Cerebellar cortex (tissue), 1 donor: ENCODE data around the gene MS4A6A.
"Not testable (repeated sequence)": the region's sequence is repeated elsewhere in the genome, so short reads cannot be mapped to it uniquely, and the experiment has no call there.

Source experiments
- DNase-seq: peaks from one replicate; pipeline ENCODE4 v3.0.0-alpha.2; 2015; ENCODE audit warnings: low spot score

MS4A6A gene, protein sequence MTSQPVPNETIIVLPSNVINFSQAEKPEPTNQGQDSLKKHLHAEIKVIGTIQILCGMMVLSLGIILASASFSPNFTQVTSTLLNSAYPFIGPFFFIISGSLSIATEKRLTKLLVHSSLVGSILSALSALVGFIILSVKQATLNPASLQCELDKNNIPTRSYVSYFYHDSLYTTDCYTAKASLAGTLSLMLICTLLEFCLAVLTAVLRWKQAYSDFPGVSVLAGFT

DNA sequence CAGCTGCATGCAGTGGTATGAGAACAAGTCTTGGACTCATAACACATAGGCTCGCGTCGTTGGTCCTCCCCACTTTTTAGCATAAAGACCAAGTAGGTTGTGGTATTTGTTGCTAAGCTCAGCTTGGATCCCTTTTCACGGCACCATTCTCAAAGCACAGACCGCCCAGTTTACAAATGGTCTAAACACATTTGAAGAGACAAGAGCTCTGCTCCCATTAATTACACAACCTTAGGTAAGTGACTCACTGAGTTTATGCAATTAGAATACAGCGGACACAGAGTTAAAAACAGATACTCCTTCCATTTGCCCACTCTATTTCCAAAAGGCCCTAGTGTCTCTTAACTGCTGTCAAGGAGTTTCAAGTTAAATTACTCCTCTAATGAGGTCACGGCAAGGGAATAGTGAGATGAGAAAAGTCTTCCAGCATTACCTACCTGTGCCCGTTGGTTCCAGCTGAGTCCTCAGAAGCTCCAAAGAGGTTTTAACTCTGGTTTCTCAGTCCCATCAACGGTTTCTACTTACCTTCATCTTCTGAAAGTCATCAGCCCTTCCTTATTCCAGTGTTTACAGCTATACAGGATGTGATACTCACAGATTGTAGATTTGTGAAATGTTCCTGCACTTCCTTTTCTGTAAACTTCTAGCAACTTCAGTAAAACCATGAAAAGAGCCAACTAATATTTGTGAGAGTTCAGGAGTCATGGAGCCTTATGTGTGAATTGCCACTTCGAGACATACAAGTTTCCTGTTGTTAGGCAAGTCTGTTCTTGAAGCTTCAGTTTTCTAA lies at the start of gene MS4A6A:
Gene MS4A6A, minus strand, starts transcription at position 543 of the 790 bp plus-strand sequence. CDS start 1,356 bp downstream, outside the sequence.
- DNase-seq, result no peak

DNA sequence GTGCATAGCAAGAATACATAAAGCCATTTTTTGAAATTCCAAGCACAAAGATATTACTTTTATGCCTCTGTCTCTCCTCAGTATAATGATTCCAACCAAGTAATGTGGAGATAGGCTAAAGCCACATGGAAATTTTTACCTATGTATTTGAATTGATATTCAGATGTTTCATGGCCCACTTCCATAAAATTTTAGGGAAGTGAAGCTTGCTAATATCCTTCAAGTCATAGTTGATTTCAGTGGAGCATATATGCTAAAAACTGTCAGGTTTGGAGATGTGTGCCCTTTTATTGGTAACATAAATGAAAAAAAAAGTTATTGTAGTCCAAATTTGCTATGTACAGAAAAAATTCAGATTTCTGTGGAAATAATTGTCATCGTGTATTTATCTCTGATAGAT lies 47.8 kb upstream of the MS4A6A start:
- no peak for DNase-seq

DNA sequence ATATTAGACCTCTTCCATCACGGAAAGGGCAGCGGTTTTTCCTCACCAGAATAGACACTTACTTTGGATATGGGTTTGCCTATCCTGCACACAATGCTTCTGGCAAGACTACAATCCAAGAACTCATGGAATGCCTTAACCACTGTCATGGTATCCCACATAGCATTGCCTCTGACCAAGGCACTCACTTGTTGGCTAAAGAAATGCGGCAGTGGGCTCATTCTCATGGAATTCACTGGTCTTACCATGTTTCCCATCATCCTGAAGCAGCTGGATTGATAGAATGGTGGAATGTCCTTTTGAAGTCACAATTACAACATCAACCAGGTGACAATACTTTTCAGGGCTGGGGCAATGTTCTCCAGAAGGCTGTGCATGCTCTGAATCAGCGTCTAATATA lies 39.3 kb upstream of the MS4A6A start:
- no peak for DNase-seq

DNA sequence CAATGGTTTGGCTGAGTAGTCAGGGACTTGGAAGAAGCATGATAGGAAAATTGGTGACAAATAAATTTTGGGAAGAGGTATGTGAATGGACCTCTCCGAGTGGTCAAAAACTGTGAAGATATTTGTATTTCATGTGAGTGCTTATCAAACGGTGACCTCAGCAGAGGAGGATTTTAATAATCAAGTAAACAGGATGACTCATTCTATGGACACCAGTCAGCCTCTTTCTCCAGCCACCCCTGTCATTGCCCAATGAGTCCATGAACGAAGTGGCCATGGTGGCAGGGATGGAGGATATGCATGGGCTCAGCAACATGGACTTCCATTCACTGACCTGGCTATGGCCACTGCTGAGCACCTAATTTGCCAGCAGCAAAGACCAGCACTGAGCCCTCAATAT lies 38.8 kb upstream of the MS4A6A start:
- DNase-seq, result no peak

DNA sequence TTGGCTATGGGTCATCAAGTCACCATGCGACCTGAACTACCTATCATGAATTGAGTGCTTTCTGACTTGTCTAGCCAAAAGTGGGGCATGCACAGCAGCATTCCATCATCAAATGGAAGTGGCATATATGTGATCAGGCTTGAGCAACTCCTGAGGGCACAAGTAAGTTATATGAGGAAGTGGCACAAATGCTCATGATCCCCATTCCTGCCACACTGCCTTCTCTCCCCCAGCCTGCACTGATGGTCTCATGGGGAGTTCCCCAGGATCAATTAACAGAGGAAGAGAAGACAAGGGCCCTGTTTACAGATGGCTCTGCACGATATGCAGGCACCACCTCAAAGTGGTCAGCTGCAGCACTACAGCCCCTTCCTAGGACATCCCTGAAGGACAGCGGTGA lies 38.3 kb upstream of the MS4A6A start:
- no peak for DNase-seq

DNA sequence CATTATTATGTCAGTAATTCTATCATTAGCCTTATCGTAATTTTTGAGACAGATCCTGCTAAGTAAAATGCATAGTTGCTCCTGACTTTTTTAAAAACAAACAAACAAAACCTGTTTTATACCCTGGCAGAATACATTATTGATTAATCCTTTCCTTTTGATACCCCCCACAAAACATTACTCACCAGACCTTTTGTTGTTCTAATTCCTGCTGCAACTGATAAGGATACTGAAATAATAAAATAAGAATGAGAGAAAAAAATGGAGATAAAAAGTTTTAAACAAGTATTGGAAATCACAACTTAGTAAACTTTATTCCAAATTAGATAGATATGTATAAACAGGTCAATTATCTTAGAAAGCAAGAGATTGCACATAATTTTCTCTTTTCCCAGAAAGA lies 31.5 kb upstream of the MS4A6A start:
- no peak for DNase-seq

DNA sequence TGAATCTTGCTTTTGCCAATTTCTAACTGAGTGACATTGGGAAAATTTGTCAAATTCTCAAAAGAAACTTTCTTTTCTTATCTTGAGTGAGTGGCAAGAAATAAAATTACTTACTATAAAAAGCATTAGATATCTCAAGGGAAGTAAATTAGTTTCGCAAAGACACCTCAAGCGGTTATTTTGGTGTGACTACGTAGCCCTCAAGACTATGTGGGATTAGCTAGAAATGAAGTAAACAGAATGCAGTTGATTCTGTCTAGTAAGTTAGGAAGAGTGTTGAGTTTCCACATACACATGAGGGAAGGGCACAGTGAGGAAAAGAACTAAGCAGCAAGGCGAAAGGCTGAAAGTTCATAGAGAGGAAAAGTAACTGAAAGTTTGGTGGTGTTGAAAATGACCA lies 28.3 kb upstream of the MS4A6A start:
- no peak for DNase-seq

DNA sequence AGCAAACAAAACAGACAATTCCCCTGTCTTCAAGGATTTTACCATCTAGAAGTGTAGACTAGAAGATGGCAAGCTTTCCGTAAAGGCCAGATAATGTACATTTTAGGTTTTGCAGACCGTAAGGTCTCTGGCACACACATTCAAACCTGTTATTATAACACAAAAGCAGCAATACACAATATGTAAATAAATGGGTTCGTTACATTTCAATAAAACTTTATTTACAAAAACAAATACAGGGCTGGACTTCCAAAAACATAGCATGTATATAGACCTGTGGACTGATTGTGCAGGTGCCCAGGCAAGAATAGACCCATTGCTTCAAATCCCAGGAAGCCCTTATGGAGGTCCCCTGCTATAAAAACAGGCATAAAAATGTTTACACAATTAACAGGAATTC lies 27.1 kb upstream of the MS4A6A start:
- DNase-seq, result no peak

DNA sequence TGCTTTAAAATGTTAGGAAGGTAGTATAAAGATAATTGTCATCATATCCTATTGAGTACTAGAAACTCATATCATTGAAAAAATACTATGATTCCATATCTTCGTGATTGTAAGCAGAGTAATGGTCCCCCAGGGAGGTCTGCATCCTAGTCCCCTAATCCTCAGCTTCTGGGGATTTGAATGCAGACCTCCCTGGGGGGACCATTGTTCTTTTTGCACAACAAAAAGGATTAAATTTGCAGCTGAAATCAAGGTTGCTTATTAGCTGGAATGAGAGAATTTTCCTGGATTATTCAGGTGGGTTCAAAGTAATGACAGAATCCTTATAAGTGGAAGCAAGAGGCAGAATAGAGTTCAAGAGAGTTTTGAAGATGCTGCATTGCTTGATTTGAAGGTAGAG lies 26.1 kb upstream of the MS4A6A start:
- DNase-seq, result no peak

DNA sequence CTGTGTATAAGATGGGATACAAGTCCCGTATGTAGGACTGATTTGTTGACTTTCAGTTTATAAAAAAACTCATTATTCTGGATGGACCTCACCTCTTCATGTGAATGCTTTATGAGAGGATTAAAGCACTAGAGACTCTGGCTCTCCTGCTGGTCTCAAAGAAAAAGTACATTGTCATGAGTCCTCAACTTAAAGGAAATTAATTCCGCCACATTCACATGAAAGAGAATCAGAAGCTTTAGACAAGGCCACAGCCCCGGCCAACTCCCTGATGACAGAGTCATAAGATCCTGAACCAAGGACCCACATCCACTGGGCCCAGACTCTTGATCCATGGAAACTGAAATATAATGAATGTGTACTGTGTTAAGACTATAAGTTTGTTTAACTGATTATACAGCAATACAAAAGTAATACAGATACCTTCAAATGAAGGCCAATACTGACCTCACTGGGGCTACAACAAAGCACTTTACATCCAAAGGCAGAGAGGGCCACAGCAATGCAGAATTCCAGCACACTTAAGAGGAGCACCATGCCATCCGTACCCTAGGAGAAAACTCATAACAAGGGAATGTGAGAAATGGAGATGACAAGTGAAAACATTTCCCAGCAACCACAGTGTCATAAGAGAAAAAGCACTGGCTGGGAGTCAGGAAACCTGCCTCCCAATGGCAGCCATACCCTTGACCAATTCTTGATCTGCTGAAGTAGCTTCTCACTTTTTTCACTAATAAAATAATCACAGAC lies 25.4 kb upstream of the MS4A6A start:
- DNase-seq, result no peak

DNA sequence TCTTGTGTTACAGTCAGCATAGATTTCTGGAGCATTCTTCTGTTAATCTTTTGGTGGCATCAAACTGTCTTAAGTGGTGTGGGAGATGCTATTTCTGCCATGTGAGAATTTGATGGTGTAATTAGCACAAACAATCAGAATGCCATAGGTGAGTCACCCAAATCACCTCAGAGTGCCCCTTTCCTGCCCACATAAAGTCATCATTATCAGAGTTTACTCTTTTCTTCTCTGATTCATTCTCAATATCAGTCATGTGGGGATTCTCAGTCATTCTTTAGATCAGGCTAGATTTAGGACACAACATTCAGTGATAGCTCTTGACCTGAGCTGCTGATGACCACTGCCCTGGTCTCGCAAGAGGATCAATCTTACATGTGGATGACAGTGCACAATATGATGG lies 23.7 kb upstream of the MS4A6A start:
- no peak for DNase-seq

DNA sequence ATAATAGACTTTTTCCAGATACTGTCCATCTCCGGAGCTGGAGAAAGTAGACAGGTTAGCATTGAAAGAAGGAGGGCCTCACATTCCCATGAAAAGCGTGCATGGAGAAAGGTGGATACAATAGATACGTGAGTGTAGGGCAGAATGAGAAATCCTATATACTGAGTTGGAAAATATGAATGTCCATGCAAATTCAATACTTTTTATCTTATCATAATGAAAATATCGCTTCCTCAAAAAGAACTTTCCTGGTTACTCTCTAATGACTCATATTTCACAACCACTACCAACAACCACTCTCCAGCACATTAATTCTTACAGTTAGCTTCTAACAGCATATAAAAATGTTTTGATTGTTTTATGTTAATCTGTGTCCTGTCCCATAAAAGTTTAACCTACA lies 22.0 kb upstream of the MS4A6A start:
- no peak for DNase-seq

DNA sequence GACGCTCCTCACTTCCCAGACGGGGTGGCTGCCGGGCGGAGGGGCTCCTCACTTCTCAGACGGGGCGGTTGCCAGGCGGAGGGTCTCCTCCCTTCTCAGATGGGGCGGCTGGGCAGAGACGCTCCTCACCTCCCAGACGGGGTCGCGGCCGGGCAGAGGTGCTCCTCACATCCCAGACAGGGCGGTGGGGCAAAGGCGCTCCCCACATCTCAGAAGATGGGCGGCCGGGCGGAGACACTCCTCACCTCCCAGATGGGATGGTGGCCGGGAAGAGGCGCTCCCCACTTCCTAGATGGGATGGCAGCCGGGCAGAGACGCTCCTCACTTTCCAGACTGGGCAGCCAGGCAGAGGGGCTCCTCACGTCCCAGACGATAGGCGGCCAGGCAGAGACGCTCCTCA lies 18.5 kb upstream of the MS4A6A start:
- DNase-seq, result not testable (repeated sequence)

DNA sequence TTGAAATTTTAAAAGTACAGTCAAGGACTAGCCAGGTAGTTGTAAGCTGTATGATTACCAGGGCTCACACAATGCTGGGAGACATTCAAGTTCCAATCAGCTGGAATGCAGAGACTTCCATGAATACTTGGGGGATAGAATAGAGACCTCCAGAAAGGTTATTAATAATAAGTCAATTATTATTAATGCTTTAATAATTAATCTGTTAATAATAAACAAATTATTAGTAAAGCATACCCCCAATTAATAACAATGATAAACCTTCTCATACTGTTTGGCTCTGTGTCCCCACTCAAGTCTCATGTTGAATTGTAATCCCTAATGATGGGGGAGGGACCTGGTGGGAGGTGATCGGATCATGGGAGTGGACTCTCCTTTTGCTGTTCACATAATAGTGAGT lies 14.6 kb upstream of the MS4A6A start:
- DNase-seq, result no peak

DNA sequence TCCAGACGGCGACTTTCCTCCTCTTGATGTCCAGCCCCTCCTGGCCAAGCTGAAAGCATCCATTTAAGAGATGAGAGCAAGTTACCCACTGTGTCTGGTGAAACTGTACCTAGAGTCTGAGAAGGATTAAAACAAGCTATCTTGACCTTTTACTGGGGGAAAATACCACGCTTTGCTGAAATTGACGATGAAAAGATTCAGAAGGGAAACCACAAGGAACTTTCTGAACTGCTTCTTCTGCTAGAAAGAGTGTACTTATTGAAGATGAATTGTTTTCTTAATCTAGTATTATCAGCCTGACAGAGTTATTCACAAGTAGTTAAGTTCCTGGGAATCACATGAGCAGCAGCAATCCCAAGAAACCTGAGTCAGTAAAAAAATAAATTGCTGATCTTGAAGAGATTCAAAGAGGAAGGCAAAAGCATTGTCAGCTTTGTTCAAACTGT lies 13.1 kb upstream of the MS4A6A start:
- no peak for DNase-seq

DNA sequence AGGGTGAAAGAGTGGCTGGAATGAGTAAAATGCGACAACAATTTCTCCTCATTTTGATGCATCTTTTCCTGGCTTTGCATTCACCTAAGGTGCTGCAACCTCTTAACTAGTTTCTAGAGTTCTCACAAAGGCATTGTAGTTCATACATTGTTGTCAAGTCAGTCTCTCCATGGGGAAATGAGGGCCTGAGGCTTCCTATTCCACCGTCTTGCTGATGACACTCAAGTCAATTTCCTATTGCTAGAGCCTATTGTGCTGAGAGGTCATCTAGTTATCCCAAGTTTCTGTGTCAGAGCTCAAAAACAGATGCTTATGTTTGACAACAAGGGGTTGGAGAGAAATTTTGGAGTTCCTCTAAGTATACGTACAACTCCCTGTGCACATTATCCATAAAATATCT lies 11.6 kb upstream of the MS4A6A start:
- DNase-seq, result no peak

DNA sequence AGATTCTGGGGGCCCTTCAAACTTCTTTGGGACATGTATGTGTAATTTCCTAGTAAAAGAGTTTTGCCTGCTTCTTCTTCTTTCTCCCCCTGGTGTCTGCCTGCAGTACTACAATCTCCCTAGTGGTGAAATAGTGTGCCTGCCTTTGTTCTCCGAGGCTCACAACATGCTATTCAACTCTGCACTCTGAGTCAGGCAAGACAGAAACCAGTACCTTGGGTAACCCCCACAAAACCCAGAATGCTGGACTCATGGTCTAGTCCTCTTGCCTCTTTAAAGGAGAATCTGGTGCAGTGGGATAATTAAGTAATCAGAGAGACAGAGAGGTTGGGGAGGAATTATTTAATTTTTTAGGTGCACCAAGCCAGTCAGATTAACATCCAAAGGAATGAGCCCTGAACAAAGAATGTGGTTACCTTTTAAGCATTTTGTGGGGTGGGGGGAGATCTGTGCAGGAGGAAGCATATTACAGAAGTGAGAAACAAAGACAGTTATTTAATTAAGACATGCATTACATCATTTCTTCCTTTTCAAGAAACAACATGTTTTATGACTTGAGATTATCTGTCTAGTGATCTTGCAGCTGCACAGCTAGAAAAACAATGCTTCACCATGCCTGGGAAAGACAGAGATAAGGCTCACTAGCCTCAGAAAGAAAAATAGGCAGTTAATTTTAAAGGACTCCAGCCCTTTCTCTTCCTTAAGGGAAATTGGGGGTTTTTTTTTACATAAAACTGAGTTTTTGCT lies 11.0 kb upstream of the MS4A6A start:
- DNase-seq, result peak; percentile 41

DNA sequence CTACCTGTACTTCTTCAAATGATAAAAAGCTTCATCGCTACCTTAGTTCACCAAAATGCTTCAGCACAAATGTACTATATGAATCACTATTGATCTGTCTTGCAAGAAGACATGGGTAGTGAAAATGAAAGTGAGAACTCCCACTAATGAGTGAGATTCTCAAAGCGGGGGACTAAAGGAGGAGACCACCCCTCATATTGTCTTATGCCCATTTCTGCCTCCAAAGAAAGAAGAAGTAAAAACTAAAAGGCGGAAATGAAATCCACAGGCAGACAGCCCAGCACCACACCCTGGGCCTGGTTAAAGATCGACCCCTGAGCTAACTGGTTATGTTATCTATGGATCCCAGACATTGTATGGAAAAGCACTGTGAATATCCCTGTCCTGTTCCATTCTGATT lies 9.7 kb upstream of the MS4A6A start:
- not testable (repeated sequence) for DNase-seq

DNA sequence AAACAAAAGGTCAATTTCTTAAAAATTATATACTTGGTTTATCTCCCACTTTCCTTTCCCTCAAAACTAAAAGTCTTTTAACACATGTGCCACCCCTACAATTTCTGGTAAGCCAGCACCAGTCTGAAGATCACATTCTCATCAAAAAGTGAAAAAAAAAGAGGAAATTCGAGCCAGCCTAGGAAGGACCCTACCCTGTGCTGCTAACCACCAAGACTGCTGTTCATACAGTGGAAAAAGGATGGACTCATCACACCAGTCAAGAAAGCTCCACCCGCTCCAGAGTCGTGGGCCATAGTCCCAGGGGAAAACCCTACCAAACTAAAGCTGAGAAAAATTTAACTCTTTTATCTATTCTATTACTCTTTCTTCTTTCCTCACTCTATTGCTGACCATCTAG lies 5.6 kb upstream of the MS4A6A start:
- DNase-seq, result not testable (repeated sequence)

DNA sequence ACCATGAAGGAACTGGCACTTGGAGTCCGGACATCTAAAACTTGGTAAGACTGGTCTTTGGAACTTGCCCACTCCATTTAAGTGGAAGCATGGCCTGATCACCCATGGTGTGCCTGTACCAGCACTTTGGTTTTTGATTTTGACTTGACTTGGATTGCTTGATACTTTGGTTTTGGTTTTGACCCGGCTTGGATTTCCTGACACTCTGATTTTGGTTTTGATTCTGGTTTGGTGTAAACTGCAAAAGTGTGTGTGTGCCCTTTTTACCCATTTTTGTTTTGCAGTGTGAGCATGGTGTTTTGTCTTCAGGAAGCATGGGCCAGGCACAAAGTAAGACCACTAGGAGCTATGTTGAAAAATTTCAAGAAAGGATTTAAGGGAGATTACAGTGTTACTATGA lies 3.2 kb upstream of the MS4A6A start:
- not testable (repeated sequence) for DNase-seq

DNA sequence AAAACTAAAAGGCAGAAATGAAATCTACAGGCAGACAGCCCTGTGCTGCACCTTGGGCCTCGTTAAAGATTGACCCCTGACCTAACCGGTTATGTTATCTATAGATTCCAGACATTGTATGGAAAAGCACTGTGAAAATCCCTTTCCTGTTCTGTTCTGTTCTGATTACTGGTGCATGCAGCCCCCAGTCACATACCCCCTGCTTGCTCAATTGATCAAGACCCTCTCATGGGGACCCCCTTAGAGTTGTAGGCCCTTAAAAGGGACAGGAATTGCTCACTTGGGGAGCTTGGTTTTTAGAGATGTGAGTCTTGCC lies 2.6 kb upstream of the MS4A6A start:
- not testable (repeated sequence) for DNase-seq

DNA sequence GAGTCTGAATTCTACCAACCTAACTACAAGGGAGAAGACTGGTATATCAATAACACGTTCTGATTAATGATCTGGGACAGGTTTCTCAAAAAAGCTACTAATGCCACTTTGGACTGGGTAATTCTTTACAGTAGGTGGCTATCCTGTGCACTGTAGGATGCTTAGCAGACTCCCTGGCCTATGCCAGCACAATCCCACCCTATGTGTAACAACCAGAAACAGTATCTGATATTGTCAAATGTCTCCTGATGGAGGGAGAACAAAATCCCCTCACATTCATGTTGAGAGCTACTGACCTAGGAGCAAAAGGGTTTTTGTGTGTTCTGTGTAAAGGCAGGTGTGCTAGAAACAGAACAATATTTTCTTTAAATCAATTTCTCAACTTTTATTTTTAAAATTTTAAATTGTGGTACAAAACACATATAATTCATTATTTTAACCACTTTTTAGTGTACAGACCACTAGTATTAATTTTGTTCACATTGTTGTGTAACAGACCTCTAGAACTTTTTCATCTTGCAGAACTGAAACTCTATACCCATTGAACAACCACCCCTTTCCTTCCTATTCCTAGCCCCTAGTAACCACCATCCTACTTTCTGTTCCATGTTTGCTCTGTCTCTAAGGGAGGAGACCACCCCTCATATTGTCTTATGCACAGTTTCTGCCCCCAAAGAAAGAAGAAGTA lies 2.1 kb upstream of the MS4A6A start:
- no peak for DNase-seq
